ENCODE measurements around the gene TRANK1.

DNA sequence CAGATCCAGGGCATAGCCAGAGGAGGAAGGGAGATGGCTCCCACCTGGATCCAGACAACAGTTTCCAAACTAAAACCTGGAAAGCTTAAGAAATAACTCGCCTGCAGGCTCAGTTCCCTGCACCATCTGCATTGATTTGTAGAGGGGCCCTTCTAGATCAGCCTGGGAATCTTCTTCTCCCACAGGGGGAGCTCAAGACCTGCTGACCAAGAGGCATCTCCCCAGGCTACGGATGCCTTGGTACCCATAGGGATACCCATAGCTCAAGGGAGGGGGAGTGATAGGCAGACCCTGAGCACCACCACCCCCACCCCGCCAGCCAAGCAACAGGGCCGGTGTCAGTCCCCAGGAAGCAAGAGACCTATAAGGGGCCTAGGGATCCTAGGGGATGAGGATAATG lies 152.5 kb downstream of the TRANK1 start:
- TF ChIP-seq SETDB1 (IDR thresholded peaks at IDR 0.05; ENCODE audit: insufficient read length, low read length): no peak
- no peak for TF ChIP-seq CTCF (tag by site-specific recombination; IDR thresholded peaks at IDR 0.05)
- TF ChIP-seq ZNF580 (tag by site-specific recombination; IDR thresholded peaks at IDR 0.05): no peak
- no peak for TF ChIP-seq PRDM6 (tag by site-specific recombination; IDR thresholded peaks at IDR 0.05)
- TF ChIP-seq, protein P1, sequence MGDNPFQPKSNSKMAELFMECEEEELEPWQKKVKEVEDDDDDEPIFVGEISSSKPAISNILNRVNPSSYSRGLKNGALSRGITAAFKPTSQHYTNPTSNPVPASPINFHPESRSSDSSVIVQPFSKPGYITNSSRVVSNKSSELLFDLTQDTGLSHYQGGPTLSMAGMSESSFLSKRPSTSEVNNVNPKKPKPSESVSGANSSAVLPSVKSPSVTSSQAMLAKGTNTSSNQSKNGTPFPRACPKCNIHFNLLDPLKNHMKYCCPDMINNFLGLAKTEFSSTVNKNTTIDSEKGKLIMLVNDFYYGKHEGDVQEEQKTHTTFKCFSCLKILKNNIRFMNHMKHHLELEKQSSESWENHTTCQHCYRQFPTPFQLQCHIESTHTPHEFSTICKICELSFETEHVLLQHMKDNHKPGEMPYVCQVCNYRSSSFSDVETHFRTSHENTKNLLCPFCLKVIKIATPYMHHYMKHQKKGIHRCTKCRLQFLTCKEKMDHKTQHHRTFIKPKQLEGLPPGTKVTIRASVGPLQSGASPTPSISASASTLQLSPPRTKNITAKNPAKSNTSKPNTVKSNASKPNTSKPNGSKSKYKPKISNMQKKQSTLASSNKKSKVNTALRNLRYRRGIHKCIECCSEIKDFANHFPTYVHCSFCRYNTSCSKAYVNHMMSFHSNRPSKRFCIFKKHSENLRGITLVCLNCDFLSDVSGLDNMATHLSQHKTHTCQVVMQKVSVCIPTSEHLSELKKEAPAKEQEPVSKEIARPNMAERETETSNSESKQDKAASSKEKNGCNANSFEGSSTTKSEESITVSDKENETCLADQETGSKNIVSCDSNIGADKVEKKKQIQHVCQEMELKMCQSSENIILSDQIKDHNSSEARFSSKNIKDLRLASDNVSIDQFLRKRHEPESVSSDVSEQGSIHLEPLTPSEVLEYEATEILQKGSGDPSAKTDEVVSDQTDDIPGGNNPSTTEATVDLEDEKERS (tag by site-specific recombination; IDR thresholded peaks at IDR 0.05): no peak
- TF ChIP-seq ZNF654 (tag by site-specific recombination; IDR thresholded peaks at IDR 0.05; ENCODE audit: low read depth): no peak

Measured in HEK293 (cell line).